Hepatocyte (in vitro differentiated cells): ENCODE results near the gene CBLB. TPM values are rescaled to one million over a fixed set of nuclear protein-coding genes. Genes with fewer than 3 reads are reported as not detected.

Experiments
- DNase-seq: peaks from one replicate; pipeline ENCODE4 v3.0.0-alpha.2; 2016; ENCODE audit warnings: low spot score
- H2AFZ ChIP-seq: fragments of 200-600 bp; sonication (generic); 2 replicates; pipeline ENCODE4 v1.6.0; 2016; ENCODE audit warnings: antibody characterized with exemption, mild to moderate bottlenecking
- H3K27ac ChIP-seq: fragments of 200-600 bp; sonication (generic); 2 replicates; pipeline ENCODE4 v1.5.1; 2016; ENCODE audit warnings: mild to moderate bottlenecking
- H3K27me3 ChIP-seq: fragments of 200-600 bp; sonication (generic); 2 replicates; pipeline ENCODE4 v1.6.1; 2016
- H3K36me3 ChIP-seq: fragments of 200-600 bp; sonication (generic); replicated peaks from 2 replicates; pipeline ENCODE4 v1.5.1; 2016; ENCODE audit warnings: low read depth; ENCODE audit not compliant: insufficient read depth
- H3K4me1 ChIP-seq: fragments of 200-600 bp; sonication (generic); 2 replicates; pipeline ENCODE4 v1.5.1; 2016; ENCODE audit warnings: mild to moderate bottlenecking, moderate library complexity; ENCODE audit not compliant: insufficient read depth
- H3K4me2 ChIP-seq: fragments of 200-600 bp; sonication (generic); 2 replicates; pipeline ENCODE4 v1.6.0; 2016
- H3K4me3 ChIP-seq: fragments of 200-600 bp; sonication (generic); 2 replicates; pipeline ENCODE4 v1.5.1; 2016; ENCODE audit warnings: mild to moderate bottlenecking
- H3K79me2 ChIP-seq: fragments of 200-600 bp; sonication (generic); 2 replicates; pipeline ENCODE4 v1.6.0; 2017; ENCODE audit warnings: mild to moderate bottlenecking
- H3K9me2 ChIP-seq: fragments of 200-600 bp; sonication (generic); replicated peaks from 2 replicates; pipeline ENCODE4 v1.6.0; 2017; ENCODE audit warnings: mild to moderate bottlenecking; ENCODE audit not compliant: insufficient read depth
- H3K9me3 ChIP-seq: fragments of 200-600 bp; sonication (generic); 2 replicates; pipeline ENCODE4 v1.5.1; 2016; ENCODE audit warnings: low read depth, mild to moderate bottlenecking
- H4K20me1 ChIP-seq: fragments of 200-600 bp; sonication (generic); 2 replicates; pipeline ENCODE4 v1.6.0; 2016; ENCODE audit warnings: mild to moderate bottlenecking; ENCODE audit not compliant: insufficient read depth, poor library complexity, severe bottlenecking
- CTCF ChIP-seq: fragments of 200-600 bp; sonication (generic); IDR thresholded peaks from 2 replicates; pipeline ENCODE4 v1.5.1; 2016; ENCODE audit warnings: antibody characterized with exemption, mild to moderate bottlenecking; ENCODE audit not compliant: poor library complexity
- EZH2 ChIP-seq: fragments of 200-600 bp; sonication (generic); IDR thresholded peaks from 2 replicates; pipeline ENCODE4 v1.6.1; 2016; ENCODE audit warnings: antibody characterized with exemption, mild to moderate bottlenecking, borderline replicate concordance
- EZH2phosphoT487 ChIP-seq: fragments of 200-600 bp; sonication (generic); IDR thresholded peaks from one replicate; pipeline ENCODE4 v1.6.1; 2018; ENCODE audit warnings: antibody characterized with exemption, mild to moderate bottlenecking, low read depth, moderate library complexity; ENCODE audit not compliant: unreplicated experiment, severe bottlenecking
- WGBS: methylation state at CpG from one replicate; pipeline ENCODE4 v1.1.6; 2016; ENCODE audit warnings: low lambda C conversion rate; ENCODE audit errors: missing lambda C conversion rate; 5-methylcytosine and 5-hydroxymethylcytosine counted together
- polyA plus RNA-seq: library from polyadenylated mRNA; unstranded; fragments of >200 nt; fragmentation: Nextera tagmentation; extraction: Ambion mirVana; gene quantifications from 2 replicates; pipeline ENCODE4 v1.2.1, GENCODE V29; 2016
- total RNA-seq: library from RNA; depleted of rRNA; stranded (reverse); fragments of >200 nt; gene quantifications from 2 replicates; pipeline ENCODE4 v1.2.3, GENCODE V29; 2014

The CBLB gene
- total and polyA plus RNA-seq, 2 experiments from 2014 or later, result 22.6 to 56.0 TPM

GRCh38 chr3:105847865-105848264, 20.9 kb downstream of the CBLB start:
- H3K9me3 ChIP-seq, result no peaks in the 10 kb centered on the region
- H2AFZ ChIP-seq, result no peak overlapping the region
- peaks cover 5% of the 10 kb centered on the region for H3K36me3 ChIP-seq
- H3K9me2 ChIP-seq, result no peaks in the 10 kb centered on the region
- no peak overlapping the region for H3K4me3 ChIP-seq
- WGBS, result 96% methylated on average over 2 of the region's 2 CpGs
- peaks cover 37% of the 10 kb centered on the region for H3K79me2 ChIP-seq
- no peaks in the 10 kb centered on the region for H3K27me3 ChIP-seq
- no peak overlapping the region for H3K27ac ChIP-seq
- H3K4me2 ChIP-seq, result no peak overlapping the region
- no peak for DNase-seq
- TF ChIP-seq EZH2, result no peak
- TF ChIP-seq CTCF, result no peak
- TF ChIP-seq EZH2phosphoT487, result no peak
- peaks cover 15% of the 10 kb centered on the region for H3K4me1 ChIP-seq
- peaks cover 4% of the 10 kb centered on the region for H4K20me1 ChIP-seq

- Histone ChIP-seq H3K4me2 (no peak overlapping the region), H3K4me3 (no peak overlapping the region), H3K27me3 (no peaks in the 10 kb centered on the region), H3K9me3 (no peaks in the 10 kb centered on the region), H4K20me1 (peaks cover 4% of the 10 kb centered on the region), H3K9me2 (no peaks in the 10 kb centered on the region), H2AFZ (no peak overlapping the region), H3K4me1 (peaks cover 15% of the 10 kb centered on the region), H3K36me3 (peaks cover 5% of the 10 kb centered on the region), H3K27ac (no peak overlapping the region), H3K79me2 (peaks cover 40% of the 10 kb centered on the region)
- TF ChIP-seq CTCF, result no peak
- no peak for TF ChIP-seq EZH2
- TF ChIP-seq EZH2phosphoT487, result no peak
- WGBS, result 92% methylated on average over 1 of the region's 1 CpG
- DNase-seq, result no peak
Measured at GRCh38 chr3:105847452-105847851, 21.4 kb downstream of the CBLB start.

- peaks cover 42% of the 10 kb centered on the region for H3K79me2 ChIP-seq
- TF ChIP-seq EZH2 (no peak), CTCF (no peak), EZH2phosphoT487 (no peak)
- H3K27me3 ChIP-seq, result no peaks in the 10 kb centered on the region
- WGBS, result 86% methylated on average over 1 of the region's 1 CpG
- DNase-seq, result no peak
- no peaks in the 10 kb centered on the region for H3K9me2 ChIP-seq
- H4K20me1 ChIP-seq, result peaks cover 4% of the 10 kb centered on the region
- no peak overlapping the region for H3K4me3 ChIP-seq
- peaks cover 5% of the 10 kb centered on the region for H3K36me3 ChIP-seq
- H3K4me2 ChIP-seq, result no peak overlapping the region
- no peak overlapping the region for H3K27ac ChIP-seq
- H2AFZ ChIP-seq, result no peak overlapping the region
- H3K4me1 ChIP-seq, result peaks cover 15% of the 10 kb centered on the region
- H3K9me3 ChIP-seq, result no peaks in the 10 kb centered on the region
Measured at GRCh38 chr3:105846809-105847208, 22.0 kb downstream of the CBLB start.

- no peak overlapping the region for H3K27ac ChIP-seq
- no peaks in the 10 kb centered on the region for H3K9me2 ChIP-seq
- H3K27me3 ChIP-seq, result no peaks in the 10 kb centered on the region
- H3K9me3 ChIP-seq, result no peaks in the 10 kb centered on the region
- no peak overlapping the region for H2AFZ ChIP-seq
- H3K4me2 ChIP-seq, result no peak overlapping the region
- 70% methylated on average over 1 of the region's 1 CpG for WGBS
- H4K20me1 ChIP-seq, result no peaks in the 10 kb centered on the region
- TF ChIP-seq EZH2phosphoT487 (no peak), CTCF (no peak), EZH2 (no peak)
- DNase-seq, result no peak
- H3K4me3 ChIP-seq, result no peak overlapping the region
- peaks cover 40% of the 10 kb centered on the region for H3K79me2 ChIP-seq
- H3K36me3 ChIP-seq, result no peaks in the 10 kb centered on the region
- peaks cover 15% of the 10 kb centered on the region for H3K4me1 ChIP-seq
Measured at GRCh38 chr3:105845488-105845887, 23.3 kb downstream of the CBLB start.
